ENCODE measurements around the gene PXN.

Gene PXN

DNA sequence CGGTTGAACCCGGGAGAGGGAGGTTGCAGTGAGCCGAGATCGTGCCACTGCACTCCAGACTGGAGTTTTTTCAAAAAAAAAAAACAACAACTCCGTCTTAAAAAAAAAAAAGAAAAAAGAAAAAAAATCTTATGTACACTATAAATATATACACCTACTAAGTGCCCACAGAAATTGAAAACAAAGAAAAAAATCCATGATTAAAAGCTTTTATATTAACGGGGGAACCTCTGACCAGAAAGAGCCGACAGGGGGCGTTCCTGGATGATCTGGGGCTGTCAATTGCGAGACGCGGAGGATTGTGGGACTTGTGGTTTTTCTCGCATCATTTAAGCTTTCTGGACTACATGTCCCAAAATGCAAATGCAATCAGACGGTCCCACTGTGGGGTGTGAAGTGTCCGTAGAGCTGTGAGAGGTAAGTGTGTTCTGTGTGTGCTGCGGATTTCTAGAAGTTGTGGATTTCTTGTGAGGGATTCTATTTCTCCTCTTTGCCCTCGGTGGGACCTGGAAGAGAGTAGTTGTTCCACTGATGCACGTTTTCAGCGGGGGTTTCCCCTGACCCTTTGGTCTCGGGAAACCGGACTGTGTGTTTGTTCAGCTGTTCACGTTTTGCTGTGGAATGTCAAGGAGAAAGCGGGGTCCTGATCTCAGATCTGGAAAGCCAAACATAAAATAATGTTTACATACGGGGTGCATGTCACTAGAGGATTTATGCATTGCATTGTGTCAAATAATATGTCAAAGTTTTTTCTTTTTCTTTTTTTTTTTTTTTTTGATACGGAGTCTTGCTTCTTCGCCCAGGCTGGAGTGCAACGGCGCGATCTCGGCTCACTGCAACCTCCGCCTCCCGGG, 36.7 kb upstream of the PXN start, which contains the start of gene SIRT4 (continued):
- TF ChIP-seq ZNF274 (IDR thresholded peaks at IDR 0.05; ENCODE audit: low read length) (no peak), ZNF274 (tag by site-specific recombination; IDR thresholded peaks at IDR 0.05; ENCODE audit: borderline replicate concordance) (no peak), ZNF660 (tag by site-specific recombination; IDR thresholded peaks at IDR 0.05) (0 out of 2 replicates have a peak, but pooled peaks have one; percentile 24), ZNF23 (tag by site-specific recombination; IDR thresholded peaks at IDR 0.05; ENCODE audit: borderline replicate concordance) (no peak), ZNF571 (tag by site-specific recombination; IDR thresholded peaks at IDR 0.05) (no peak), MYNN (tag by site-specific recombination; IDR thresholded peaks at IDR 0.05; ENCODE audit: borderline replicate concordance) (no peak; the same call in 1 of the 2 replicates), ZBTB21 (tag by site-specific recombination; IDR thresholded peaks at IDR 0.05) (peak; percentile 25; the same call in 1 of the 2 replicates), ZNF146 (tag by site-specific recombination; IDR thresholded peaks at IDR 0.05) (no peak), ZNF426 (tag by site-specific recombination; IDR thresholded peaks at IDR 0.05) (no peak), ZNF621 (tag by site-specific recombination; IDR thresholded peaks at IDR 0.05) (no peak), ZNF629 (tag by site-specific recombination; IDR thresholded peaks at IDR 0.05) (peak; percentile 78), ZBTB17 (tag by site-specific recombination; IDR thresholded peaks at IDR 0.05) (peak; percentile 89), ZNF701 (tag by site-specific recombination; IDR thresholded peaks at IDR 0.05) (no peak), ZNF394 (tag by site-specific recombination; IDR thresholded peaks at IDR 0.05; ENCODE audit: borderline replicate concordance) (peak; percentile 63), SP3 (tag by site-specific recombination; IDR thresholded peaks at IDR 0.05) (peak; percentile 66)
- TF ChIP-seq, protein P1, sequence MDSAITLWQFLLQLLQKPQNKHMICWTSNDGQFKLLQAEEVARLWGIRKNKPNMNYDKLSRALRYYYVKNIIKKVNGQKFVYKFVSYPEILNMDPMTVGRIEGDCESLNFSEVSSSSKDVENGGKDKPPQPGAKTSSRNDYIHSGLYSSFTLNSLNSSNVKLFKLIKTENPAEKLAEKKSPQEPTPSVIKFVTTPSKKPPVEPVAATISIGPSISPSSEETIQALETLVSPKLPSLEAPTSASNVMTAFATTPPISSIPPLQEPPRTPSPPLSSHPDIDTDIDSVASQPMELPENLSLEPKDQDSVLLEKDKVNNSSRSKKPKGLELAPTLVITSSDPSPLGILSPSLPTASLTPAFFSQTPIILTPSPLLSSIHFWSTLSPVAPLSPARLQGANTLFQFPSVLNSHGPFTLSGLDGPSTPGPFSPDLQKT (IDR thresholded peaks at IDR 0.05; ENCODE audit: borderline replicate concordance, low read depth, low read length): no peak
- TF ChIP-seq, protein P2, sequence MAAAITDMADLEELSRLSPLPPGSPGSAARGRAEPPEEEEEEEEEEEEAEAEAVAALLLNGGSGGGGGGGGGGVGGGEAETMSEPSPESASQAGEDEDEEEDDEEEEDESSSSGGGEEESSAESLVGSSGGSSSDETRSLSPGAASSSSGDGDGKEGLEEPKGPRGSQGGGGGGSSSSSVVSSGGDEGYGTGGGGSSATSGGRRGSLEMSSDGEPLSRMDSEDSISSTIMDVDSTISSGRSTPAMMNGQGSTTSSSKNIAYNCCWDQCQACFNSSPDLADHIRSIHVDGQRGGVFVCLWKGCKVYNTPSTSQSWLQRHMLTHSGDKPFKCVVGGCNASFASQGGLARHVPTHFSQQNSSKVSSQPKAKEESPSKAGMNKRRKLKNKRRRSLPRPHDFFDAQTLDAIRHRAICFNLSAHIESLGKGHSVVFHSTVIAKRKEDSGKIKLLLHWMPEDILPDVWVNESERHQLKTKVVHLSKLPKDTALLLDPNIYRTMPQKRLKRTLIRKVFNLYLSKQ (tag by site-specific recombination; IDR thresholded peaks at IDR 0.05; ENCODE audit: borderline replicate concordance): no peak
- TF ChIP-seq, protein P3, sequence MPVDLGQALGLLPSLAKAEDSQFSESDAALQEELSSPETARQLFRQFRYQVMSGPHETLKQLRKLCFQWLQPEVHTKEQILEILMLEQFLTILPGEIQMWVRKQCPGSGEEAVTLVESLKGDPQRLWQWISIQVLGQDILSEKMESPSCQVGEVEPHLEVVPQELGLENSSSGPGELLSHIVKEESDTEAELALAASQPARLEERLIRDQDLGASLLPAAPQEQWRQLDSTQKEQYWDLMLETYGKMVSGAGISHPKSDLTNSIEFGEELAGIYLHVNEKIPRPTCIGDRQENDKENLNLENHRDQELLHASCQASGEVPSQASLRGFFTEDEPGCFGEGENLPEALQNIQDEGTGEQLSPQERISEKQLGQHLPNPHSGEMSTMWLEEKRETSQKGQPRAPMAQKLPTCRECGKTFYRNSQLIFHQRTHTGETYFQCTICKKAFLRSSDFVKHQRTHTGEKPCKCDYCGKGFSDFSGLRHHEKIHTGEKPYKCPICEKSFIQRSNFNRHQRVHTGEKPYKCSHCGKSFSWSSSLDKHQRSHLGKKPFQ (tag by site-specific recombination; IDR thresholded peaks at IDR 0.05): peak; percentile 100
- TF ChIP-seq, protein P4, sequence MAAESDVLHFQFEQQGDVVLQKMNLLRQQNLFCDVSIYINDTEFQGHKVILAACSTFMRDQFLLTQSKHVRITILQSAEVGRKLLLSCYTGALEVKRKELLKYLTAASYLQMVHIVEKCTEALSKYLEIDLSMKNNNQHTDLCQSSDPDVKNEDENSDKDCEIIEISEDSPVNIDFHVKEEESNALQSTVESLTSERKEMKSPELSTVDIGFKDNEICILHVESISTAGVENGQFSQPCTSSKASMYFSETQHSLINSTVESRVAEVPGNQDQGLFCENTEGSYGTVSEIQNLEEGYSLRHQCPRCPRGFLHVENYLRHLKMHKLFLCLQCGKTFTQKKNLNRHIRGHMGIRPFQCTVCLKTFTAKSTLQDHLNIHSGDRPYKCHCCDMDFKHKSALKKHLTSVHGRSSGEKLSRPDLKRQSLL (tag by site-specific recombination; IDR thresholded peaks at IDR 0.05): no peak
- TF ChIP-seq, protein P5, sequence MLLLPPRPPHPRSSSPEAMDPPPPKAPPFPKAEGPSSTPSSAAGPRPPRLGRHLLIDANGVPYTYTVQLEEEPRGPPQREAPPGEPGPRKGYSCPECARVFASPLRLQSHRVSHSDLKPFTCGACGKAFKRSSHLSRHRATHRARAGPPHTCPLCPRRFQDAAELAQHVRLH (tag by site-specific recombination; IDR thresholded peaks at IDR 0.05): peak; percentile 76; the same call in 1 of the 2 replicates
- TF ChIP-seq, protein P6, sequence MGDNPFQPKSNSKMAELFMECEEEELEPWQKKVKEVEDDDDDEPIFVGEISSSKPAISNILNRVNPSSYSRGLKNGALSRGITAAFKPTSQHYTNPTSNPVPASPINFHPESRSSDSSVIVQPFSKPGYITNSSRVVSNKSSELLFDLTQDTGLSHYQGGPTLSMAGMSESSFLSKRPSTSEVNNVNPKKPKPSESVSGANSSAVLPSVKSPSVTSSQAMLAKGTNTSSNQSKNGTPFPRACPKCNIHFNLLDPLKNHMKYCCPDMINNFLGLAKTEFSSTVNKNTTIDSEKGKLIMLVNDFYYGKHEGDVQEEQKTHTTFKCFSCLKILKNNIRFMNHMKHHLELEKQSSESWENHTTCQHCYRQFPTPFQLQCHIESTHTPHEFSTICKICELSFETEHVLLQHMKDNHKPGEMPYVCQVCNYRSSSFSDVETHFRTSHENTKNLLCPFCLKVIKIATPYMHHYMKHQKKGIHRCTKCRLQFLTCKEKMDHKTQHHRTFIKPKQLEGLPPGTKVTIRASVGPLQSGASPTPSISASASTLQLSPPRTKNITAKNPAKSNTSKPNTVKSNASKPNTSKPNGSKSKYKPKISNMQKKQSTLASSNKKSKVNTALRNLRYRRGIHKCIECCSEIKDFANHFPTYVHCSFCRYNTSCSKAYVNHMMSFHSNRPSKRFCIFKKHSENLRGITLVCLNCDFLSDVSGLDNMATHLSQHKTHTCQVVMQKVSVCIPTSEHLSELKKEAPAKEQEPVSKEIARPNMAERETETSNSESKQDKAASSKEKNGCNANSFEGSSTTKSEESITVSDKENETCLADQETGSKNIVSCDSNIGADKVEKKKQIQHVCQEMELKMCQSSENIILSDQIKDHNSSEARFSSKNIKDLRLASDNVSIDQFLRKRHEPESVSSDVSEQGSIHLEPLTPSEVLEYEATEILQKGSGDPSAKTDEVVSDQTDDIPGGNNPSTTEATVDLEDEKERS (tag by site-specific recombination; IDR thresholded peaks at IDR 0.05): no peak
- TF ChIP-seq, protein P7, sequence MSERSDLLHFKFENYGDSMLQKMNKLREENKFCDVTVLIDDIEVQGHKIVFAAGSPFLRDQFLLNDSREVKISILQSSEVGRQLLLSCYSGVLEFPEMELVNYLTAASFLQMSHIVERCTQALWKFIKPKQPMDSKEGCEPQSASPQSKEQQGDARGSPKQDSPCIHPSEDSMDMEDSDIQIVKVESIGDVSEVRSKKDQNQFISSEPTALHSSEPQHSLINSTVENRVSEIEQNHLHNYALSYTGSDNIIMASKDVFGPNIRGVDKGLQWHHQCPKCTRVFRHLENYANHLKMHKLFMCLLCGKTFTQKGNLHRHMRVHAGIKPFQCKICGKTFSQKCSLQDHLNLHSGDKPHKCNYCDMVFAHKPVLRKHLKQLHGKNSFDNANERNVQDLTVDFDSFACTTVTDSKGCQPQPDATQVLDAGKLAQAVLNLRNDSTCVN (tag by site-specific recombination; optimal IDR thresholded peaks at IDR 0.05): peak; percentile 29
- TF ChIP-seq, protein P8, sequence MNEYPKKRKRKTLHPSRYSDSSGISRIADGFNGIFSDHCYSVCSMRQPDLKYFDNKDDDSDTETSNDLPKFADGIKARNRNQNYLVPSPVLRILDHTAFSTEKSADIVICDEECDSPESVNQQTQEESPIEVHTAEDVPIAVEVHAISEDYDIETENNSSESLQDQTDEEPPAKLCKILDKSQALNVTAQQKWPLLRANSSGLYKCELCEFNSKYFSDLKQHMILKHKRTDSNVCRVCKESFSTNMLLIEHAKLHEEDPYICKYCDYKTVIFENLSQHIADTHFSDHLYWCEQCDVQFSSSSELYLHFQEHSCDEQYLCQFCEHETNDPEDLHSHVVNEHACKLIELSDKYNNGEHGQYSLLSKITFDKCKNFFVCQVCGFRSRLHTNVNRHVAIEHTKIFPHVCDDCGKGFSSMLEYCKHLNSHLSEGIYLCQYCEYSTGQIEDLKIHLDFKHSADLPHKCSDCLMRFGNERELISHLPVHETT (tag by site-specific recombination; IDR thresholded peaks at IDR 0.05): peak; percentile 89
- TF ChIP-seq, protein P9, sequence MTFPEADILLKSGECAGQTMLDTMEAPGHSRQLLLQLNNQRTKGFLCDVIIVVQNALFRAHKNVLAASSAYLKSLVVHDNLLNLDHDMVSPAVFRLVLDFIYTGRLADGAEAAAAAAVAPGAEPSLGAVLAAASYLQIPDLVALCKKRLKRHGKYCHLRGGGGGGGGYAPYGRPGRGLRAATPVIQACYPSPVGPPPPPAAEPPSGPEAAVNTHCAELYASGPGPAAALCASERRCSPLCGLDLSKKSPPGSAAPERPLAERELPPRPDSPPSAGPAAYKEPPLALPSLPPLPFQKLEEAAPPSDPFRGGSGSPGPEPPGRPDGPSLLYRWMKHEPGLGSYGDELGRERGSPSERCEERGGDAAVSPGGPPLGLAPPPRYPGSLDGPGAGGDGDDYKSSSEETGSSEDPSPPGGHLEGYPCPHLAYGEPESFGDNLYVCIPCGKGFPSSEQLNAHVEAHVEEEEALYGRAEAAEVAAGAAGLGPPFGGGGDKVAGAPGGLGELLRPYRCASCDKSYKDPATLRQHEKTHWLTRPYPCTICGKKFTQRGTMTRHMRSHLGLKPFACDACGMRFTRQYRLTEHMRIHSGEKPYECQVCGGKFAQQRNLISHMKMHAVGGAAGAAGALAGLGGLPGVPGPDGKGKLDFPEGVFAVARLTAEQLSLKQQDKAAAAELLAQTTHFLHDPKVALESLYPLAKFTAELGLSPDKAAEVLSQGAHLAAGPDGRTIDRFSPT (tag by site-specific recombination; IDR thresholded peaks at IDR 0.05): no peak

Data from HEK293 (cell line).